H1 (cell line): ENCODE measurements around the gene GRAMD1B. TPM values are rescaled to one million over a fixed set of nuclear protein-coding genes. Genes with fewer than 3 reads are reported as not detected.

Experiments
- CTCF ChIA-PET: fragments of 300-600 bp; sonication (Branson Sonifier 250); formaldehyde crosslinking; loops from one replicate; lab custom pipeline; 2021; ENCODE audit not compliant: partially characterized antibody; lab: Charles Lee
- POLR2A ChIA-PET: fragments of 300-600 bp; sonication (Branson Sonifier 250); formaldehyde crosslinking; loops from one replicate; lab custom pipeline; 2021; ENCODE audit warnings: inconsistent platforms; ENCODE audit not compliant: partially characterized antibody; lab: Charles Lee
- DNase-seq, 2 experiments: peaks; one replicate each; pipeline versions ENCODE4 v3.0.0 to v3.0.0-alpha.2; 2010 to 2022; ENCODE audit warnings: low spot score in 2 of 2, low read depth in 1 of 2, mixed read lengths in 1 of 2
- FAIRE-seq: peaks from 2 replicates; lab custom pipeline; 2011; peaks lifted over from hg19 to GRCh38; lab: Jason Lieb, UNC
- H2AFZ ChIP-seq: 2 replicates; pipeline ENCODE4 v1.8.1; 2012; ENCODE audit warnings: low read length, inconsistent platforms
- H2AK5ac ChIP-seq: 2 replicates; pipeline ENCODE4 v1.6.1; 2013; ENCODE audit warnings: low read depth, low read length
- H2BK120ac ChIP-seq: replicated peaks from 2 replicates; pipeline ENCODE3; 2013; ENCODE audit warnings: low read depth, low read length, inconsistent platforms
- H2BK12ac ChIP-seq: 2 replicates; pipeline ENCODE4 v1.6.1; 2013; ENCODE audit warnings: low read depth, low read length
- H2BK15ac ChIP-seq: 2 replicates; pipeline ENCODE4 v1.6.1; 2013; ENCODE audit warnings: low read length
- H2BK20ac ChIP-seq: 2 replicates; pipeline ENCODE4 v1.6.1; 2013; ENCODE audit warnings: low read length
- H2BK5ac ChIP-seq: 2 replicates; pipeline ENCODE4 v1.6.1; 2013; ENCODE audit warnings: low read depth, low read length
- H3K14ac ChIP-seq: 2 replicates; pipeline ENCODE4 v1.6.1; 2013; ENCODE audit warnings: inconsistent platforms; ENCODE audit not compliant: insufficient read length
- H3K18ac ChIP-seq: 2 replicates; pipeline ENCODE4 v1.6.1; 2013; ENCODE audit warnings: low read length; ENCODE audit errors: extremely low read depth
- H3K23ac ChIP-seq: 2 replicates; pipeline ENCODE4 v1.6.1; 2013; ENCODE audit warnings: inconsistent platforms; ENCODE audit not compliant: insufficient read length
- H3K23me2 ChIP-seq: 2 replicates; pipeline ENCODE4 v1.6.1; 2013; ENCODE audit warnings: low read depth, low read length
- H3K27ac ChIP-seq: 2 replicates; pipeline ENCODE4 v1.6.1; 2011; ENCODE audit warnings: low read depth, low read length, inconsistent platforms
- H3K27me3 ChIP-seq, 4 experiments: replicated peaks in 1 of 4; 1 replicate in 1 of 4; 2 replicates in 3 of 4; pipeline versions ENCODE4 v1.6.1 to v1.8.1; 2011 to 2013; ENCODE audit warnings: low read length in 3 of 4, mild to moderate bottlenecking in 3 of 4, inconsistent platforms in 2 of 4, mixed read lengths in 2 of 4, moderate library complexity in 1 of 4; ENCODE audit not compliant: control insufficient read depth in 3 of 4, insufficient read depth in 3 of 4; ENCODE audit errors: extremely low read depth in 1 of 4
- H3K36me3 ChIP-seq, 4 experiments: 2 replicates each; pipeline versions ENCODE4 v1.6.1 to v1.8.1; 2011 to 2013; ENCODE audit warnings: mild to moderate bottlenecking in 4 of 4, low read length in 3 of 4, moderate library complexity in 2 of 4, control low read depth in 1 of 4, inconsistent platforms in 1 of 4; ENCODE audit not compliant: insufficient read depth in 4 of 4, control insufficient read depth in 2 of 4
- H3K4ac ChIP-seq: replicated peaks from 2 replicates; pipeline ENCODE3; 2013; ENCODE audit warnings: low read length, low read depth, mixed read lengths, inconsistent platforms; ENCODE audit not compliant: insufficient read length
- H3K4me1 ChIP-seq, 4 experiments: replicated peaks in 1 of 4; 1 replicate in 1 of 4; 2 replicates in 3 of 4; pipeline versions ENCODE4 v1.6.1 to v1.8.1; 2011 to 2013; ENCODE audit warnings: low read length in 3 of 4, inconsistent platforms in 2 of 4, mixed read lengths in 1 of 4; ENCODE audit not compliant: insufficient read depth in 4 of 4, control insufficient read depth in 3 of 4
- H3K4me2 ChIP-seq, 2 experiments: 2 replicates each; pipeline versions ENCODE4 v1.6.1 to v1.8.1; 2011 to 2013; ENCODE audit warnings: low read depth in 2 of 2, low read length in 2 of 2, control low read depth in 1 of 2, inconsistent platforms in 1 of 2, mild to moderate bottlenecking in 1 of 2; ENCODE audit not compliant: insufficient read depth in 1 of 2
- H3K4me3 ChIP-seq, 4 experiments: fragments of 200-600, 300-600 bp in 1 of 4; sonication (generic), shearing (Covaris generic), sonication (Bioruptor Twin) in 1 of 4; 2 replicates each; pipeline versions ENCODE4 v1.5.1 to v1.8.1; 2011 to 2016; ENCODE audit warnings: low read length in 4 of 4, low read depth in 3 of 4, control low read depth in 2 of 4, inconsistent platforms in 2 of 4, mild to moderate bottlenecking in 2 of 4, mixed read lengths in 1 of 4, moderate library complexity in 1 of 4; ENCODE audit not compliant: insufficient read depth in 2 of 4; ENCODE audit errors: extremely low read depth in 1 of 4
- H3K56ac ChIP-seq: replicated peaks from 2 replicates; pipeline ENCODE3; 2013; ENCODE audit warnings: low read depth, mild to moderate bottlenecking, mixed read lengths, low read length, inconsistent platforms; ENCODE audit not compliant: insufficient read length
- H3K79me1 ChIP-seq: 2 replicates; pipeline ENCODE4 v1.6.1; 2013; ENCODE audit warnings: low read depth, low read length, control low read depth
- H3K79me2 ChIP-seq, 2 experiments: 2 replicates each; pipeline versions ENCODE4 v1.6.1 to v1.8.1; 2012 to 2013; ENCODE audit warnings: low read length in 2 of 2, mild to moderate bottlenecking in 2 of 2, inconsistent platforms in 1 of 2; ENCODE audit not compliant: insufficient read depth in 2 of 2, control insufficient read depth in 1 of 2
- H3K9ac ChIP-seq, 4 experiments: replicated peaks in 1 of 4; 1 replicate in 1 of 4; 2 replicates in 3 of 4; pipeline versions ENCODE4 v1.6.1 to v1.8.1; 2011 to 2013; ENCODE audit warnings: low read depth in 3 of 4, low read length in 3 of 4, control low read depth in 2 of 4, mild to moderate bottlenecking in 2 of 4, moderate library complexity in 2 of 4, inconsistent platforms in 1 of 4; ENCODE audit errors: extremely low read depth in 1 of 4
- H3K9me3 ChIP-seq, 2 experiments: 2 replicates each; pipeline versions ENCODE4 v1.6.1 to v1.8.1; 2012 to 2013; ENCODE audit warnings: mild to moderate bottlenecking in 2 of 2, moderate library complexity in 2 of 2, control low read depth in 1 of 2, inconsistent platforms in 1 of 2, low read depth in 1 of 2, low read length in 1 of 2, mixed read lengths in 1 of 2; ENCODE audit not compliant: insufficient read depth in 2 of 2
- H4K20me1 ChIP-seq, 2 experiments: replicated peaks in 1 of 2; 2 replicates each; pipeline versions ENCODE3 to v1.8.1; 2011 to 2013; ENCODE audit warnings: inconsistent platforms in 2 of 2, low read length in 2 of 2, mild to moderate bottlenecking in 1 of 2; ENCODE audit not compliant: insufficient read depth in 2 of 2, control insufficient read depth in 1 of 2
- H4K5ac ChIP-seq: 2 replicates; pipeline ENCODE4 v1.6.1; 2013; ENCODE audit warnings: low read length, low read depth, mixed read lengths, inconsistent platforms; ENCODE audit not compliant: insufficient read length
- H4K8ac ChIP-seq: 2 replicates; pipeline ENCODE4 v1.8.0; 2013; ENCODE audit warnings: mild to moderate bottlenecking, moderate library complexity, low read length, inconsistent platforms; ENCODE audit not compliant: insufficient read depth; ENCODE audit errors: extremely low read depth
- H4K91ac ChIP-seq: replicated peaks from 2 replicates; pipeline ENCODE3; 2013; ENCODE audit warnings: low read length, mixed read lengths, inconsistent platforms; ENCODE audit not compliant: insufficient read length
- CREB1 ChIP-seq: IDR thresholded peaks from 2 replicates; pipeline ENCODE4 v1.6.1; 2012; ENCODE audit warnings: inconsistent platforms
- POLR2A ChIP-seq, 2 experiments: IDR thresholded peaks; 1 replicate in 1 of 2; 2 replicates in 1 of 2; pipeline ENCODE4 v1.6.1; 2011; ENCODE audit warnings: low read depth in 2 of 2, low read length in 2 of 2, mild to moderate bottlenecking in 2 of 2; ENCODE audit errors: control extremely low read depth in 1 of 2
- SIRT6 ChIP-seq: IDR thresholded peaks from one replicate; pipeline ENCODE4 v1.7.1; 2012; ENCODE audit warnings: low read length, inconsistent platforms
- TBP ChIP-seq: IDR thresholded peaks from 2 replicates; pipeline ENCODE4 v1.6.1; 2011; ENCODE audit warnings: low read depth, low read length, improper control_type of control experiment
- WGBS, 2 experiments: shearing (Covaris generic) in 1 of 2; methylation state at CpG; one replicate each; pipeline versions ENCODE4 v1.1.6 to v1.1.7; 2013 to 2015; ENCODE audit warnings: low lambda C conversion rate in 2 of 2, mixed read lengths in 2 of 2, inconsistent platforms in 1 of 2, low coverage in 1 of 2, missing lambda C conversion rate in 1 of 2; ENCODE audit not compliant: insufficient replicate concordance in 2 of 2, insufficient coverage in 1 of 2, insufficient read length in 1 of 2; ENCODE audit errors: extremely low coverage in 1 of 2, missing lambda C conversion rate in 1 of 2; 5-methylcytosine and 5-hydroxymethylcytosine counted together
- polyA plus RNA-seq, 7 experiments: library from polyadenylated mRNA; depleted of rRNA in 3 of 7; stranded (reverse) in 5 of 7; unstranded in 2 of 7; fragments of >200 nt in 5 of 7; fragments of 200-250 nt in 2 of 7; gene quantifications; 1 replicate in 5 of 7; 2 replicates in 1 of 7; 4 replicates in 1 of 7; pipeline versions ENCODE4 v1.2.1 to v1.2.3, GENCODE V29; 2011 to 2013; ENCODE audit warnings: missing spikeins in 2 of 7, mixed read lengths in 2 of 7
- total RNA-seq: library from RNA; stranded (reverse); fragmentation: NEBNext Ultra II Directional; extraction: Animal tissue kit (Norgen Biotek cat#: 25700); gene quantifications from 2 replicates; pipeline ENCODE4 v1.2.1, GENCODE V29; 2021
- TF ChIP-seq, protein P1 (sequence below): IDR thresholded peaks from 2 replicates; pipeline ENCODE4 v1.6.1; 2011; ENCODE audit warnings: low read length, improper control_type of control experiment

GRAMD1B gene
- total and polyA plus RNA-seq, 2 of the 8 experiments (the other 6 are each of a cell fraction or from before 2014, with no cell fraction given) = 10.1 to 21.2 TPM

DNA sequence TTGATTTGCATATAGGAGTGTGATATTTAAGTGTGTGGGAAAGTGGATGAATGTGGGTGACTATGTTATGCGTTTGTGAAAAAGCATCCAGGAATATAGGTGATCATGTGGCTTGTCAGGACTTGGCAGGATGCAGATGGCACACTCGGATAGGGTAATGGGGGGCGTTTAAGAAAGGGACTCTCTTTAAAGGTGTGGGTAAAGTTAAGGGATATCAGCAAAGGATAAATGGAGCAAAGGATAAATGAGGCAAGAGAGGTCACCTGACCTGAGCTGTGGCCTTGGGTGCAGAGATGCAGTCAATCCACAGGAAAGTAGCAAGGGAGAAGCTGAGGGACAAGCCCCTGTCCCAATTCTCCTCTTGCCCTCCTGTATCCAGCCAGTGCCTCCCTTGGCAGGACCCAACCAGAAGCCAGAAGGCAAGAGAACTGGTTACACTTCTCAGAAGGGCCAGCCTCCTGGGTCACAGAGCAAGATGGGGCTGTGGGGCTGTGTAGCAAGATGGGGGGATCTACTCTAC is 47.5 kb upstream of the GRAMD1B start:
- no peak overlapping the region for H3K4me2 ChIP-seq
- H3K79me2 ChIP-seq = no peaks in the 10 kb centered on the region
- no peak overlapping the region for H3K27ac ChIP-seq
- no peaks in the 10 kb centered on the region for H3K27me3 ChIP-seq
- no peak overlapping the region for H2AFZ ChIP-seq
- H3K4me1 ChIP-seq = peaks cover 0 to 8% (median 2%) of the 10 kb centered on the region in 4 experiments; a peak in 3 of 7 replicates
- H3K56ac ChIP-seq = no peak overlapping the region
- H2BK120ac ChIP-seq = no peak overlapping the region
- H3K14ac ChIP-seq = no peak overlapping the region
- no peak overlapping the region for H4K5ac ChIP-seq
- no peak overlapping the region for H4K91ac ChIP-seq
- no peak overlapping the region for H3K9ac ChIP-seq
- H3K9me3 ChIP-seq = no peaks in the 10 kb centered on the region
- no peak for TF ChIP-seq POLR2A (IDR thresholded peaks at IDR 0.05; ENCODE audit: control extremely low read depth in 1 of 2, low read depth in 2 of 2, low read length in 2 of 2)
- TF ChIP-seq, protein P1, sequence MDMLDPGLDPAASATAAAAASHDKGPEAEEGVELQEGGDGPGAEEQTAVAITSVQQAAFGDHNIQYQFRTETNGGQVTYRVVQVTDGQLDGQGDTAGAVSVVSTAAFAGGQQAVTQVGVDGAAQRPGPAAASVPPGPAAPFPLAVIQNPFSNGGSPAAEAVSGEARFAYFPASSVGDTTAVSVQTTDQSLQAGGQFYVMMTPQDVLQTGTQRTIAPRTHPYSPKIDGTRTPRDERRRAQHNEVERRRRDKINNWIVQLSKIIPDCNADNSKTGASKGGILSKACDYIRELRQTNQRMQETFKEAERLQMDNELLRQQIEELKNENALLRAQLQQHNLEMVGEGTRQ = no peak
- no peak for TF ChIP-seq CREB1
- no peak for TF ChIP-seq TBP
- no peak for TF ChIP-seq SIRT6
- no peaks in the 10 kb centered on the region for H3K36me3 ChIP-seq
- POLR2A ChIA-PET = no interaction called here
- no peak overlapping the region for H2AK5ac ChIP-seq
- 78 to 100% methylated on average over 1 to 3 of the region's 3 CpGs for WGBS, 2 experiments
- no peak overlapping the region for H3K23ac ChIP-seq
- no peak overlapping the region for H2BK15ac ChIP-seq
- H2BK20ac ChIP-seq = no peak overlapping the region
- no peak overlapping the region for H2BK12ac ChIP-seq
- no peaks in the 10 kb centered on the region for H4K20me1 ChIP-seq
- CTCF ChIA-PET = interaction anchor here (0.6 to 1.0 kb wide), 2 partner anchors 12 to 51 kb away, joined by 3 to 4 read pairs; no protein-coding TSS in a partner anchor
- FAIRE-seq (no peak), DNase-seq (no peak)
- H2BK5ac ChIP-seq = no peak overlapping the region
- H3K4me3 ChIP-seq = no peak overlapping the region
- H3K18ac ChIP-seq = no peak overlapping the region
- no peak overlapping the region for H3K4ac ChIP-seq
- no peaks in the 10 kb centered on the region for H3K79me1 ChIP-seq
- H3K23me2 ChIP-seq = no peaks in the 10 kb centered on the region
- H4K8ac ChIP-seq = no peak overlapping the region
